Lower lobe of right lung (tissue), 2 donors: Measurements from ENCODE around the gene PTGS2. TPM values are rescaled to one million over a fixed set of nuclear protein-coding genes. Genes with fewer than 3 reads are reported as not detected.

ENCODE experiments used
- ATAC-seq, 2 donors: fragments of 200-7000 bp; cut with Tn5 transposase; one replicate each; pipeline ENCODE4 v1.9.1; 2020 to 2022; ENCODE audit warnings: mild to moderate bottlenecking in 2 of 2, moderate library complexity in 2 of 2
- DNase-seq: peaks from one replicate; pipeline ENCODE4 v3.0.0-alpha.2; 2020
- H3K27ac ChIP-seq: fragments of 200-600 bp; one replicate; pipeline ENCODE4 v1.8.0; 2022
- H3K27me3 ChIP-seq: fragments of 200-600 bp; one replicate; pipeline ENCODE4 v1.8.0; 2022; ENCODE audit warnings: low read depth
- H3K36me3 ChIP-seq: fragments of 200-600 bp; one replicate; pipeline ENCODE4 v1.8.0; 2022; ENCODE audit warnings: mild to moderate bottlenecking
- H3K4me1 ChIP-seq: fragments of 200-600 bp; one replicate; pipeline ENCODE4 v1.8.0; 2022
- H3K4me3 ChIP-seq: fragments of 200-600 bp; one replicate; pipeline ENCODE4 v1.8.0; 2022; ENCODE audit warnings: mild to moderate bottlenecking
- H3K9me3 ChIP-seq: fragments of 200-600 bp; one replicate; pipeline ENCODE4 v1.8.0; 2022
- intact Hi-C: fragments of 100-400 bp; cut with DNase I; formaldehyde crosslinking; loops from one replicate; pipeline ENCODE4 v1.11.0; 2022
- total RNA-seq: library from RNA; stranded (reverse); fragmentation: NEBNext Ultra II Directional; extraction: Animal tissue kit (Norgen Biotek cat#: 25700); gene quantifications from one replicate; pipeline ENCODE4 v1.2.1, GENCODE V29; 2021
- TF ChIP-seq, protein P1 (sequence below): fragments of 200-600 bp; IDR thresholded peaks from one replicate; pipeline ENCODE4 v1.8.0; 2022; ENCODE audit warnings: antibody characterized with exemption, mild to moderate bottlenecking
- donor health status: DM: no; HTN: yes; CAD: no; lungs with severe emphysema.

PTGS2 gene
- total RNA-seq, 1 donor from 2014 or later: 15.5 TPM

GRCh38 chr1:186623551-186623950 lies 56.7 kb downstream of the PTGS2 start:
- intact Hi-C loops: no loop called here
- H3K9me3 ChIP-seq: no peaks in the 10 kb centered on the region
- H3K36me3 ChIP-seq: no peaks in the 10 kb centered on the region
- TF ChIP-seq, protein P1, sequence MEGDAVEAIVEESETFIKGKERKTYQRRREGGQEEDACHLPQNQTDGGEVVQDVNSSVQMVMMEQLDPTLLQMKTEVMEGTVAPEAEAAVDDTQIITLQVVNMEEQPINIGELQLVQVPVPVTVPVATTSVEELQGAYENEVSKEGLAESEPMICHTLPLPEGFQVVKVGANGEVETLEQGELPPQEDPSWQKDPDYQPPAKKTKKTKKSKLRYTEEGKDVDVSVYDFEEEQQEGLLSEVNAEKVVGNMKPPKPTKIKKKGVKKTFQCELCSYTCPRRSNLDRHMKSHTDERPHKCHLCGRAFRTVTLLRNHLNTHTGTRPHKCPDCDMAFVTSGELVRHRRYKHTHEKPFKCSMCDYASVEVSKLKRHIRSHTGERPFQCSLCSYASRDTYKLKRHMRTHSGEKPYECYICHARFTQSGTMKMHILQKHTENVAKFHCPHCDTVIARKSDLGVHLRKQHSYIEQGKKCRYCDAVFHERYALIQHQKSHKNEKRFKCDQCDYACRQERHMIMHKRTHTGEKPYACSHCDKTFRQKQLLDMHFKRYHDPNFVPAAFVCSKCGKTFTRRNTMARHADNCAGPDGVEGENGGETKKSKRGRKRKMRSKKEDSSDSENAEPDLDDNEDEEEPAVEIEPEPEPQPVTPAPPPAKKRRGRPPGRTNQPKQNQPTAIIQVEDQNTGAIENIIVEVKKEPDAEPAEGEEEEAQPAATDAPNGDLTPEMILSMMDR: no peak
- H3K27me3 ChIP-seq: no peaks in the 10 kb centered on the region
- no peak for DNase-seq
- peaks cover 15% of the 10 kb centered on the region for H3K4me1 ChIP-seq
- H3K27ac ChIP-seq: no peak overlapping the region
- no peak for ATAC-seq
- no peak overlapping the region for H3K4me3 ChIP-seq

Other genes with a start within 250 kb of the PTGS2 start
- gene PDC, start 219.3 kb downstream of the PTGS2 start, total RNA-seq: not detected
- gene PLA2G4A, start 148.5 kb upstream of the PTGS2 start, total RNA-seq: 10.1 TPM